ENCODE data around the gene KLHL40.

The KLHL40 gene

GRCh38 chr3:42690766-42691680 lies 5.7 kb downstream of the KLHL40 start:
- TF ChIP-seq USF1 (IDR thresholded peaks at IDR 0.05) (no peak), TCF12 (IDR thresholded peaks at IDR 0.05; ENCODE audit: low read depth) (no peak)

- TF ChIP-seq EGR1 (IDR thresholded peaks at IDR 0.05), result no peak
- no peak for TF ChIP-seq EP300 (IDR thresholded peaks at IDR 0.05; ENCODE audit: borderline replicate concordance)
- no peak for TF ChIP-seq TAF1 (IDR thresholded peaks at IDR 0.05; ENCODE audit: low read depth)
- TF ChIP-seq TEAD4 (IDR thresholded peaks at IDR 0.05), result no peak
- TF ChIP-seq CEBPB (IDR thresholded peaks at IDR 0.05), result no peak
- no peak for TF ChIP-seq USF1 (IDR thresholded peaks at IDR 0.05)
- no peak for TF ChIP-seq NFIC (IDR thresholded peaks at IDR 0.05)
These were observed 6.7 kb downstream of the KLHL40 start for GRCh38 chr3:42691816-42692666.

- TF ChIP-seq TCF12 (IDR thresholded peaks at IDR 0.05; ENCODE audit: low read depth), result no peak
- TF ChIP-seq TAF1 (IDR thresholded peaks at IDR 0.05; ENCODE audit: low read depth), result no peak
- TF ChIP-seq FOXM1 (IDR thresholded peaks at IDR 0.05; ENCODE audit: borderline replicate concordance, low read depth), result no peak
- no peak for TF ChIP-seq MAX (IDR thresholded peaks at IDR 0.05)
- TF ChIP-seq EP300 (IDR thresholded peaks at IDR 0.05; ENCODE audit: borderline replicate concordance), result no peak
- no peak for TF ChIP-seq USF1 (IDR thresholded peaks at IDR 0.05)
- TF ChIP-seq EGR1 (IDR thresholded peaks at IDR 0.05), result no peak
- no peak for TF ChIP-seq REST (IDR thresholded peaks at IDR 0.05; ENCODE audit: low read depth)
- no peak for TF ChIP-seq YY1 (IDR thresholded peaks at IDR 0.05; ENCODE audit: low read depth)
- TF ChIP-seq RAD21 (IDR thresholded peaks at IDR 0.05; ENCODE audit: low read depth), result no peak
- TF ChIP-seq ZBTB7A (IDR thresholded peaks at IDR 0.05; ENCODE audit: low read depth), result no peak
- TF ChIP-seq CREB1 (IDR thresholded peaks at IDR 0.05; ENCODE audit: low read depth), result no peak
- TF ChIP-seq TEAD4 (IDR thresholded peaks at IDR 0.05), result no peak
- no peak for TF ChIP-seq CEBPB (IDR thresholded peaks at IDR 0.05)
- no peak for TF ChIP-seq NFIC (IDR thresholded peaks at IDR 0.05)
These were observed 7.6 kb downstream of the KLHL40 start for GRCh38 chr3:42692667-42693529.

GRCh38 chr3:42693530-42693930 lies 8.2 kb downstream of the KLHL40 start:
- TF ChIP-seq EP300 (IDR thresholded peaks at IDR 0.05; ENCODE audit: borderline replicate concordance) (no peak), NFIC (IDR thresholded peaks at IDR 0.05) (no peak), ZBTB7A (IDR thresholded peaks at IDR 0.05; ENCODE audit: low read depth) (no peak), MAX (IDR thresholded peaks at IDR 0.05) (no peak), RAD21 (IDR thresholded peaks at IDR 0.05; ENCODE audit: low read depth) (no peak), TAF1 (IDR thresholded peaks at IDR 0.05; ENCODE audit: low read depth) (no peak), TEAD4 (IDR thresholded peaks at IDR 0.05) (no peak), TCF12 (IDR thresholded peaks at IDR 0.05; ENCODE audit: low read depth) (no peak), CREB1 (IDR thresholded peaks at IDR 0.05; ENCODE audit: low read depth) (no peak), YY1 (IDR thresholded peaks at IDR 0.05; ENCODE audit: low read depth) (no peak), CEBPB (IDR thresholded peaks at IDR 0.05) (no peak), EGR1 (IDR thresholded peaks at IDR 0.05) (no peak), REST (IDR thresholded peaks at IDR 0.05; ENCODE audit: low read depth) (no peak), FOXM1 (IDR thresholded peaks at IDR 0.05; ENCODE audit: borderline replicate concordance, low read depth) (no peak), USF1 (IDR thresholded peaks at IDR 0.05) (no peak)

Data from Ishikawa (cell line).